Vagina (tissue), 2 donors: ENCODE data around the gene ROPN1L. TPM values are rescaled to one million over a fixed set of nuclear protein-coding genes. Genes with fewer than 3 reads are reported as not detected.
A peak's percentile ranks its signal among the peaks of the same experiment; 100 is the strongest.
"Not testable (repeated sequence)": the region's sequence is repeated elsewhere in the genome, so short reads cannot be mapped to it uniquely, and the experiment has no call there.

Source experiments
- DNase-seq, 2 donors: peaks; one replicate each; pipeline ENCODE4 v3.0.0-alpha.2; 2017; ENCODE audit errors: extremely low spot score in 2 of 2
- H3K27ac ChIP-seq: fragments of 200-600 bp; sonication (generic); one replicate; pipeline ENCODE4 v1.5.1; 2019
- H3K27me3 ChIP-seq: fragments of 200-600 bp; sonication (generic); one replicate; pipeline ENCODE4 v1.5.1; 2019
- H3K36me3 ChIP-seq, 2 donors: fragments of 200-600 bp; sonication (generic); one replicate each; pipeline ENCODE4 v1.5.1; 2017 to 2019
- H3K4me1 ChIP-seq: fragments of 200-600 bp; sonication (generic); one replicate; pipeline ENCODE4 v1.5.1; 2019
- H3K4me3 ChIP-seq, 2 donors: fragments of 200-600 bp; sonication (generic); 1 replicate in 1 of 2; 2 replicates in 1 of 2; pipeline ENCODE4 v1.5.1; 2016 to 2019
- H3K9me3 ChIP-seq: fragments of 200-600 bp; sonication (generic); one replicate; pipeline ENCODE4 v1.5.1; 2019
- POLR2A ChIP-seq, 2 donors: fragments of 450-650 bp; IDR thresholded peaks; one replicate each; pipeline ENCODE4 v1.6.1; 2017; ENCODE audit warnings: antibody characterized with exemption in 2 of 2, mild to moderate bottlenecking in 2 of 2, moderate library complexity in 2 of 2
- POLR2AphosphoS5 ChIP-seq, 2 donors: sonication (generic); formaldehyde crosslinking; IDR thresholded peaks; one replicate each; pipeline ENCODE4 v1.9.0; 2017; ENCODE audit warnings: antibody characterized with exemption in 2 of 2, mild to moderate bottlenecking in 2 of 2, low read depth in 1 of 2; ENCODE audit not compliant: insufficient read depth in 1 of 2
- intact Hi-C: fragments of 100-400 bp; cut with DNase I; formaldehyde crosslinking; loops from one replicate; pipeline ENCODE4 v1.15.1; 2023
- total RNA-seq: library from RNA; depleted of rRNA; stranded (reverse); fragments of >200 nt; gene quantifications from one replicate; pipeline ENCODE4 v1.2.3, GENCODE V29; 2016
- TF ChIP-seq, protein P1 (sequence below), 3 experiments: fragments of 450-650 bp in 2 of 3; fragments of 200-600 bp in 1 of 3; sonication (generic) in 1 of 3; IDR thresholded peaks; one replicate each; pipeline ENCODE4 v1.5.1; 2017 to 2019; ENCODE audit warnings: antibody characterized with exemption in 3 of 3, mild to moderate bottlenecking in 2 of 3, moderate library complexity in 2 of 3

The ROPN1L gene
- total RNA-seq, result 4.2 TPM

DNA sequence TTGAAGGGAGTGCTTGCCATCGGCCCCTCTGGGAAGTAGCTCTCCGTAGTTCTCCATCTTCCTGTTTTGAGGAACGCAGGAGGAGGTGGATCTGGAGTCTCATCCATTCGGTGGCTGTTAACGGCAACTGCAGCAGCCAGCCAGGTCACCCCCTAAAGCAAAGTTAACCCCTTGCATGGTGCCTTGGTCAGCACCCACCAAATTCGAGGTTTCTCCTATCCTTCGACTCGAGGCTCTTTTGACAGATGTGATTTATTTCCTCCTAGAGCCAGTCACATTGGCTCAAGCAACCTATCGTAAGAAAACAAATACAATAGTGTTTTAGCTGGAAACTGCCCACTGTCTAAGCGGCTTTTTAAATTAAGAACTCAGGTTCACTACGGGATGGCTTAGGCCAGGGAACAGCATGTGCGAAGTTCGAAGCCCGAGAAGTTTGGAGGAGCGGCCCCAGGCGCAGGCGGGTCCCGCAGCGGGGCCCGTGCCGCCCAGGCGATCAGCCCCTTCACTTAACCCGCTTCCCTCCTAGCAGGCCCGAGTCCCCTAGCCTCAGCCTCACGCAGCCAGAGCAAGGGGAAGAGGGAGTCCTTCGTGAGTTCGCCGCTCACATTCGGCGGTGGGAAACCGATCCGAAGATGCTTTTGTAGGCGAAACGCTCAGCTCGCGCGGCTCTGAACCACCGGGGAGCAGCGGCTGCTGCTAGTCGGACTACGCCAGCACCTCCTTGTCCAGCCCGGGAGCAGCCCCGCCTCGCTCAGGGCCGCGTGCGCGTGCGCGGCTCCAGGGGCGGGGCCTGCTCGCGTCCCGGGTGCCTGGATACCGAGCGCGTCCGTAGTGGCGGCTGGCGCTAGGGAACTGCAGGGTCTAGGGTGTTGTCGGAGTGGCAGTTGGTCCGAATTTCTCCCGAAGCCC is at the start of gene ROPN1L:
ROPN1L (plus strand) TSS at position 797 of the 909 bp plus-strand sequence. CDS start 289 bp downstream, outside the sequence.
- H3K9me3 ChIP-seq, result no peaks in the 10 kb centered on the region
- TF ChIP-seq POLR2AphosphoS5 (IDR thresholded peaks at IDR 0.05; ENCODE audit: insufficient read depth in 1 of 2, low read depth in 1 of 2) (peak in 1 of 2 donors; percentile 92), POLR2A (IDR thresholded peaks at IDR 0.05) (peak in 1 of 2 donors; percentile 71)
- TF ChIP-seq, protein P1, sequence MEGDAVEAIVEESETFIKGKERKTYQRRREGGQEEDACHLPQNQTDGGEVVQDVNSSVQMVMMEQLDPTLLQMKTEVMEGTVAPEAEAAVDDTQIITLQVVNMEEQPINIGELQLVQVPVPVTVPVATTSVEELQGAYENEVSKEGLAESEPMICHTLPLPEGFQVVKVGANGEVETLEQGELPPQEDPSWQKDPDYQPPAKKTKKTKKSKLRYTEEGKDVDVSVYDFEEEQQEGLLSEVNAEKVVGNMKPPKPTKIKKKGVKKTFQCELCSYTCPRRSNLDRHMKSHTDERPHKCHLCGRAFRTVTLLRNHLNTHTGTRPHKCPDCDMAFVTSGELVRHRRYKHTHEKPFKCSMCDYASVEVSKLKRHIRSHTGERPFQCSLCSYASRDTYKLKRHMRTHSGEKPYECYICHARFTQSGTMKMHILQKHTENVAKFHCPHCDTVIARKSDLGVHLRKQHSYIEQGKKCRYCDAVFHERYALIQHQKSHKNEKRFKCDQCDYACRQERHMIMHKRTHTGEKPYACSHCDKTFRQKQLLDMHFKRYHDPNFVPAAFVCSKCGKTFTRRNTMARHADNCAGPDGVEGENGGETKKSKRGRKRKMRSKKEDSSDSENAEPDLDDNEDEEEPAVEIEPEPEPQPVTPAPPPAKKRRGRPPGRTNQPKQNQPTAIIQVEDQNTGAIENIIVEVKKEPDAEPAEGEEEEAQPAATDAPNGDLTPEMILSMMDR (IDR thresholded peaks at IDR 0.05), result peak in 1 of 3 experiments; percentile 5
- H3K27me3 ChIP-seq, result no peaks in the 10 kb centered on the region
- no peak for DNase-seq
- H3K27ac ChIP-seq, result peak within 1 kb of the TSS; percentile 76
- intact Hi-C loops, result no loop called here
- peaks cover 10% of the 10 kb centered on the region for H3K4me1 ChIP-seq
- H3K4me3 ChIP-seq, result peak within 1 kb of the TSS; percentile 50 to 62
- no peaks in the 10 kb centered on the region for H3K36me3 ChIP-seq

DNA sequence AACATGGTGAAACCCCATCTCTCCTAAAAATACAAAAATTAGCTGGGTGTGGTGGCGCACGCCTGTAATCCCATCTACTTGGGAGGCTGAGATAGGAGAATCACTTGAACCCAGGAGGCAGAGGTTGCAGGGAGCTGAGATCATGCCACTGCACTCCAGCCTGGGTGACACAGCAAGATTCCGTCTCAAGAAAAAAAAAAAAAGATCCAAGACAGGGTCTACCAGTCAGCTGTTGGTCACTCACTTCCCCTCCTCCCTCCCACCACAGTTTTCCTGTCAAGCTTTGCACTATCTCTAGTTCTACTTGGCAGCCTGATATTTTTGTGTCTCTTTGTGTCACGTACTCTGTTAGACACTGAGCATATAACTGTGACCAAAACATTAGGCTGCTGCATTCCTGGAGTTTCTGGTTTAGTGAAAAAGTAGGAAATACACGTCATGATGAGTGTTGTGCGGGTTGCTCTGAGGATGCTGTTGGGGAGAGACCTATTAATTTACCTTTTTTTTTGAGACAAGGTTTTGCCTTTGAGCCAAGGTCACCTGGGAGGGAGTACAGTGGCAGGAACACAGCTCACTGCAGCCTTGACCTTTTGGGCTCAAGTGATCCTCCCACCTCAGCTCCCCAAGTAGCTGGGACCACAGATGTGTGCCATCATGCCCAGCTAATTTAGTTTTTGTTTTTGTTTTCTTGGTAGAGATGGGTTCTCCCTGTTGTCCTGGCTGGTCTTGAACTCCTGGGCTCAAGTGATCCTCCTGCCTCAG is 48.9 kb upstream of the ROPN1L start:
- H3K4me3 ChIP-seq, intact Hi-C loops, DNase-seq, H3K27ac ChIP-seq, H3K27me3 ChIP-seq, H3K4me1 ChIP-seq, H3K9me3 ChIP-seq: not testable (repeated sequence)
- peaks cover 0 to 66% of the 10 kb centered on the region in 2 donors for H3K36me3 ChIP-seq

DNA sequence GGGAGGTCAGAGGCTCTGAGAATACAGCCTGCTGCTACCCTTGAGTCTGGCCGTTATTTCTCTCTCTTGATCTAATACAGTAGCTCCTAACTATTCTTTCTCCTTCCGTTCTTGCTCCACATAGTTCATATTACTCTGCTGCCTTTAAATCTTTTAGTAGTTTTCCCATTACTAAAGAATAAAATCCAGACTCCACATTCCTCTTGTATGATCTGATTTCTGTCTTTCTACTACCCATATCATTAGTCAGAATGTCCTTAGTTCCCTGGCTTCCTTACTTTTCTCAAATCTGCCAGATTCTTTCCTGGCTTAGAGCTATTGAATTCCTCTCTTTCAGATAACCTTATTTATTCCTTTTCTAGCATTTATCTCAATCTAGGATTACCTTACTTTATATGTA is 48.2 kb upstream of the ROPN1L start:
- Histone ChIP-seq H3K36me3 (peaks cover 0 to 66% of the 10 kb centered on the region in 2 donors), H3K27me3 (no peaks in the 10 kb centered on the region)
- DNase-seq, result no peak

DNA sequence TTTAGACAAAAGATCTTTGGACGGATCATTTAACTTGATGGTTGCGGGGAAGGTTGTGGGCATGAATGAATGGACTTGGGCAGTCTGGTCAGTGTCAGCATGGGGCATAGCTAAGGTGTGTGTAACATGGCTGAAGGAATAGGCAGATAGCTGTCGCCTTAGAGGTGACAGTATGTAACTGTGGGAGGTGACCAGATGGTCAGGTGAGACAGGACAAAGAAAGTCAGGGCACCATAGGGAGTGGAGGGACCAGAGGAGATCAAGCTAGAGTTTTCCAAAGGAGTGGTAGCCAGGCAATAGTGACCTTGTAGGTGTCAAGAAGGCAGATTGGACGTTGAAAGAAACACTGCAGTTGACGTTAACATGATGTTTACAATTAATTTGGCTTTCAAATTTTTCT is 45.1 kb upstream of the ROPN1L start:
- intact Hi-C loops, result no loop called here
- no peak for TF ChIP-seq POLR2AphosphoS5 (IDR thresholded peaks at IDR 0.05; ENCODE audit: insufficient read depth in 1 of 2, low read depth in 1 of 2)
- no peak for TF ChIP-seq POLR2A (IDR thresholded peaks at IDR 0.05)
- TF ChIP-seq, protein P1 (IDR thresholded peaks at IDR 0.05), result no peak
- DNase-seq, result no peak
- Histone ChIP-seq H3K9me3 (no peaks in the 10 kb centered on the region), H3K4me3 (no peak overlapping the region), H3K36me3 (peaks cover 0 to 49% of the 10 kb centered on the region in 2 donors), H3K4me1 (no peaks in the 10 kb centered on the region), H3K27ac (no peak overlapping the region), H3K27me3 (no peaks in the 10 kb centered on the region)

More for the DNA sequence above, 48.2 kb upstream of the ROPN1L start:
- no peak overlapping the region for H3K27ac ChIP-seq
- H3K4me3 ChIP-seq, result no peak overlapping the region
- intact Hi-C loops, result no loop called here
- no peaks in the 10 kb centered on the region for H3K9me3 ChIP-seq
- no peaks in the 10 kb centered on the region for H3K4me1 ChIP-seq
- TF ChIP-seq, protein P1 (IDR thresholded peaks at IDR 0.05), result no peak
- TF ChIP-seq POLR2A (IDR thresholded peaks at IDR 0.05) (no peak), POLR2AphosphoS5 (IDR thresholded peaks at IDR 0.05; ENCODE audit: insufficient read depth in 1 of 2, low read depth in 1 of 2) (no peak)

DNA sequence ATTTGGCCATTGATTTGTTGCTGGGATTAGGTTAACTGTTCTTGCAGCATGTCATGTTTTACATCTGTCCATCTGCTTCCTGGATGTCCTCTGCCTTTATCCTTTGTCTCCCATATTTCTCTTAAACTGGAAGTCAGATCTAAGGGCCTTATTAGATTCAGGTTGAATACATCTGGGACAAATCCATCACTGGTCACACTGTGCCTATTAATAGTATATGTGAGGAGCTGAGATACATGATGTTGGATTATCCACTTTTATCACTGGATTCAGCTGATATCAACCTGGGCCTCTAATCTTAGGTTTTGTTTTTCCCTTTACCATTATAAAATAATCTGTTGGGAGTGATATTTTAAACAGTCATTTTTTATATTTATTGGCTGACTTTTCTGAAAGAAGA is 41.8 kb upstream of the ROPN1L start:
- Histone ChIP-seq H3K9me3 (no peaks in the 10 kb centered on the region), H3K27ac (peak overlapping the region; percentile 0), H3K36me3 (peaks cover 0 to 45% of the 10 kb centered on the region in 2 donors), H3K4me1 (no peaks in the 10 kb centered on the region), H3K27me3 (no peaks in the 10 kb centered on the region), H3K4me3 (no peak overlapping the region)
- no peak for DNase-seq
- TF ChIP-seq POLR2AphosphoS5 (IDR thresholded peaks at IDR 0.05; ENCODE audit: insufficient read depth in 1 of 2, low read depth in 1 of 2) (no peak), POLR2A (IDR thresholded peaks at IDR 0.05) (no peak)
- TF ChIP-seq, protein P1 (IDR thresholded peaks at IDR 0.05), result no peak
- intact Hi-C loops, result loop anchor here (10.0 kb wide), 1 partner anchor 115 kb away; no protein-coding TSS in a partner anchor
